GM13977 (cell line): Measurements from ENCODE around the gene OR51B4.
"Not testable (repeated sequence)": the region's sequence is repeated elsewhere in the genome, so short reads cannot be mapped to it uniquely, and the experiment has no call there.

Source experiments
- DNase-seq: peaks from one replicate; pipeline ENCODE4 v3.0.0; 2012; ENCODE audit warnings: low spot score
- CTCF ChIP-seq: IDR thresholded peaks from 2 replicates; pipeline ENCODE4 v1.5.1; 2012; ENCODE audit warnings: mild to moderate bottlenecking, control low read depth; ENCODE audit not compliant: insufficient read depth; ENCODE audit errors: extremely low read depth, missing control alignments
- in situ Hi-C: fragments of 300-500 bp; cut with MboI; formaldehyde crosslinking; loops from one replicate; pipeline ENCODE4 v1.12.0; 2022; ENCODE audit warnings: low sequenced_read_pairs, low pct_unique_long_range_greater_than_20kb, mixed read lengths, inconsistent platforms; ENCODE audit not compliant: unreplicated experiment

Gene OR51B4

GRCh38 chr11:5339771-5340322 lies 38.1 kb upstream of the OR51B4 start:
- no peak for TF ChIP-seq CTCF
- no peak for DNase-seq
- in situ Hi-C loops, result no loop called here

- in situ Hi-C loops, DNase-seq: not testable (repeated sequence)
Observed at GRCh38 chr11:5337253-5337652, 35.5 kb upstream of the OR51B4 start.

- in situ Hi-C loops, result no loop called here
- TF ChIP-seq CTCF, result no peak
- DNase-seq, result no peak
Observed at GRCh38 chr11:5336331-5336730, 34.6 kb upstream of the OR51B4 start.

- no peak for TF ChIP-seq CTCF
- in situ Hi-C loops, result no loop called here
Observed at GRCh38 chr11:5335170-5335569, 33.4 kb upstream of the OR51B4 start.

GRCh38 chr11:5324197-5324596 lies 22.5 kb upstream of the OR51B4 start, which contains the start of gene OR51B2:
TSS of gene OR51B2 (minus strand) at chr11:5324297. CDS start at chr11:5324297, 0 bp downstream.
- in situ Hi-C loops, result no loop called here
- no peak for TF ChIP-seq CTCF
- no peak for DNase-seq

More at GRCh38 chr11:5335170-5335569, 33.4 kb upstream of the OR51B4 start:
- DNase-seq, result no peak

GRCh38 chr11:5317292-5317691 lies 15.5 kb upstream of the OR51B4 start:
- no peak for DNase-seq
- TF ChIP-seq CTCF, result no peak
- in situ Hi-C loops, result no loop called here

GRCh38 chr11:5313326-5314023 lies 11.7 kb upstream of the OR51B4 start:
- in situ Hi-C loops, DNase-seq: not testable (repeated sequence)
